HG03558 (cell line): ENCODE results near the gene ALDOA.
"Not testable (repeated sequence)": the region's sequence is repeated elsewhere in the genome, so short reads cannot be mapped to it uniquely, and the experiment has no call there.

Experiments used
- ATAC-seq: cut with Tn5 transposase; IDR thresholded peaks from one replicate; pipeline ENCODE4 v1.9.1; 2021; ENCODE audit warnings: moderate number of reproducible peaks; ENCODE audit not compliant: unreplicated experiment; ENCODE audit errors: extremely low read depth

The ALDOA gene

GRCh38 chr16:30040221-30040620 lies 25.3 kb upstream of the ALDOA start:
- no peak for ATAC-seq

GRCh38 chr16:30040690-30041089 lies 24.9 kb upstream of the ALDOA start:
- not testable (repeated sequence) for ATAC-seq

GRCh38 chr16:30041841-30042240 lies 23.7 kb upstream of the ALDOA start:
- ATAC-seq: no peak

GRCh38 chr16:30046178-30046577 lies 19.4 kb upstream of the ALDOA start:
- ATAC-seq: no peak

- no peak for ATAC-seq
These were observed 19.0 kb upstream of the ALDOA start for GRCh38 chr16:30046588-30046987.

GRCh38 chr16:30049871-30050270 lies 15.7 kb upstream of the ALDOA start:
- no peak for ATAC-seq

GRCh38 chr16:30051518-30051917 lies 14.0 kb upstream of the ALDOA start:
- ATAC-seq: no peak

- ATAC-seq: no peak
These were observed 12.7 kb upstream of the ALDOA start for GRCh38 chr16:30052671-30053372.

- no peak for ATAC-seq
These were observed 12.1 kb upstream of the ALDOA start for GRCh38 chr16:30053376-30054015.

GRCh38 chr16:30054451-30054850 lies 11.1 kb upstream of the ALDOA start:
- no peak for ATAC-seq

GRCh38 chr16:30054959-30055553 lies 10.5 kb upstream of the ALDOA start:
- ATAC-seq: no peak

GRCh38 chr16:30060346-30060745 lies 5.2 kb upstream of the ALDOA start:
- no peak for ATAC-seq

- no peak for ATAC-seq
These were observed 4.6 kb upstream of the ALDOA start for GRCh38 chr16:30060836-30061554.

- ATAC-seq: no peak
These were observed 2.2 kb upstream of the ALDOA start for GRCh38 chr16:30063278-30063892.

GRCh38 chr16:30063893-30064728 lies 1.4 kb upstream of the ALDOA start:
- no peak for ATAC-seq

- no peak for ATAC-seq
These were observed 845 bp upstream of the ALDOA start for GRCh38 chr16:30064729-30065101.

- no peak for ATAC-seq
These were observed 592 bp downstream of the ALDOA start for GRCh38 chr16:30065943-30066760.

GRCh38 chr16:30066761-30067583 lies 1.4 kb downstream of the ALDOA start:
- no peak for ATAC-seq
